HCT116 (cell line): ENCODE results near the gene WDR76. TPM values are rescaled to one million over a fixed set of nuclear protein-coding genes. Genes with fewer than 3 reads are reported as not detected.
"Not testable (repeated sequence)": the region's sequence is repeated elsewhere in the genome, so short reads cannot be mapped to it uniquely, and the experiment has no call there.

Experiments
- ATAC-seq: fragments of 200-7000 bp; cut with Tn5 transposase; 2 replicates; pipeline ENCODE4 v1.9.1; 2020; ENCODE audit warnings: mild to moderate bottlenecking, moderate library complexity
- BruUV-seq: library from RNA; stranded (reverse); fragments of 400-500 nt; replicated peaks from 2 replicates; lab custom pipeline; 2021; lab: Mats Ljungman, UMichigan
- CTCF ChIA-PET: fragments of 300-600 bp; sonication (Branson Sonifier 250); formaldehyde crosslinking; loops from one replicate; lab custom pipeline; 2021; ENCODE audit warnings: antibody characterized with exemption; lab: Charles Lee
- POLR2A ChIA-PET: fragments of 300-600, 350-600 bp; sonication (Branson Sonifier 250); formaldehyde crosslinking; loops from one replicate; lab custom pipeline; 2021; ENCODE audit warnings: antibody characterized with exemption; lab: Charles Lee
- RAD21 ChIA-PET, 2 experiments: fragments of 300-600 bp; sonication (Branson Sonifier 250); formaldehyde crosslinking; loops; one replicate each; lab custom pipeline; 2023; ENCODE audit warnings: low total read pairs in 2 of 2; ENCODE audit not compliant: uncharacterized antibody in 2 of 2, unreplicated experiment in 2 of 2, low non-redundant PET in 1 of 2; lab: Charles Lee
- DNase-seq: peaks from one replicate; pipeline ENCODE4 v3.0.0-alpha.2; 2010; ENCODE audit warnings: low read depth, low spot score
- H2AFZ ChIP-seq: fragments of 200-600 bp; shearing (Covaris generic), sonication (generic); 2 replicates; pipeline ENCODE4 v1.6.1; 2017; ENCODE audit warnings: low read depth, mixed run types, mixed read lengths, antibody characterized with exemption, low read length; ENCODE audit not compliant: poor library complexity, severe bottlenecking
- H3K27ac ChIP-seq: 2 replicates; pipeline ENCODE4 v1.5.1; 2012; ENCODE audit warnings: low read depth, low read length
- H3K27me3 ChIP-seq: fragments of 200-600 bp; sonication (generic); 2 replicates; pipeline ENCODE4 v1.6.1; 2016; ENCODE audit warnings: mixed run types, low read length, mixed read lengths; ENCODE audit not compliant: insufficient read depth
- H3K36me3 ChIP-seq, 2 experiments: fragments of 200-500 bp in 1 of 2; fragments of 200-600 bp in 1 of 2; sonication (Bioruptor generic) in 1 of 2; sonication (generic) in 1 of 2; 2 replicates each; pipeline versions ENCODE4 v1.5.1 to v1.6.1; 2014 to 2016; ENCODE audit warnings: low read length in 2 of 2, inconsistent platforms in 1 of 2, mixed read lengths in 1 of 2, mixed run types in 1 of 2; ENCODE audit not compliant: insufficient read depth in 2 of 2, control insufficient read depth in 1 of 2
- H3K4me1 ChIP-seq, 2 experiments: fragments of 200-600 bp in 1 of 2; sonication (generic) in 1 of 2; 2 replicates each; pipeline versions ENCODE4 v1.5.1 to v1.6.1; 2012 to 2017; ENCODE audit warnings: low read length in 2 of 2, inconsistent platforms in 1 of 2, mild to moderate bottlenecking in 1 of 2, mixed read lengths in 1 of 2, mixed run types in 1 of 2, moderate library complexity in 1 of 2; ENCODE audit not compliant: insufficient read depth in 2 of 2, control insufficient read depth in 1 of 2
- H3K4me2 ChIP-seq: fragments of 200-600 bp; sonication (generic); 2 replicates; pipeline ENCODE4 v1.6.1; 2017; ENCODE audit warnings: mixed run types, low read length, mixed read lengths
- H3K4me3 ChIP-seq, 2 experiments: fragments of 200-600 bp in 1 of 2; sonication (generic) in 1 of 2; replicated peaks in 1 of 2; 2 replicates each; pipeline ENCODE4 v1.5.1; 2011 to 2016; ENCODE audit warnings: low read length in 2 of 2, control low read depth in 1 of 2, low read depth in 1 of 2, mild to moderate bottlenecking in 1 of 2, mixed read lengths in 1 of 2, mixed run types in 1 of 2
- H3K79me2 ChIP-seq: fragments of 200-600 bp; sonication (generic); 2 replicates; pipeline ENCODE4 v1.6.1; 2017; ENCODE audit warnings: mild to moderate bottlenecking, mixed run types, low read length, moderate library complexity, mixed read lengths; ENCODE audit not compliant: insufficient read depth
- H3K9ac ChIP-seq: fragments of 200-600 bp; sonication (generic); 2 replicates; pipeline ENCODE4 v1.6.1; 2016; ENCODE audit warnings: low read length, mixed read lengths
- H3K9me2 ChIP-seq: fragments of 200-600 bp; sonication (generic), shearing (Covaris generic); 2 replicates; pipeline ENCODE4 v1.6.1; 2017; ENCODE audit warnings: mixed run types, mild to moderate bottlenecking, moderate library complexity; ENCODE audit not compliant: insufficient read depth
- H3K9me3 ChIP-seq, 2 experiments: fragments of 200-500 bp in 1 of 2; fragments of 200-600 bp in 1 of 2; sonication (Bioruptor generic) in 1 of 2; sonication (generic) in 1 of 2; 2 replicates each; pipeline ENCODE4 v1.6.1; 2014 to 2017; ENCODE audit warnings: low read length in 2 of 2, mixed read lengths in 2 of 2, inconsistent platforms in 1 of 2, low read depth in 1 of 2, mild to moderate bottlenecking in 1 of 2, mixed run types in 1 of 2, moderate library complexity in 1 of 2; ENCODE audit not compliant: control insufficient read depth in 1 of 2, insufficient read depth in 1 of 2
- H4K20me1 ChIP-seq: fragments of 200-600 bp; sonication (generic), shearing (Covaris generic); 2 replicates; pipeline ENCODE4 v1.6.1; 2017; ENCODE audit warnings: mixed run types, mild to moderate bottlenecking, moderate library complexity; ENCODE audit not compliant: insufficient read depth
- POLR2A ChIP-seq: IDR thresholded peaks from 2 replicates; pipeline ENCODE4 v1.7.0; 2011; ENCODE audit warnings: borderline replicate concordance; ENCODE audit not compliant: insufficient read depth, insufficient read length; ENCODE audit errors: extremely low read depth
- SP1 ChIP-seq: IDR thresholded peaks from 2 replicates; pipeline ENCODE4 v1.6.1; 2012; ENCODE audit warnings: low read depth
- intact Hi-C: fragments of 100-400 bp; cut with micrococcal nuclease; formaldehyde crosslinking; loops from 2 replicates; pipeline ENCODE4 v1.10.0; 2022
- total RNA-seq: library from RNA; stranded (reverse); gene quantifications from one replicate; pipeline ENCODE4 v1.2.1, GENCODE V29; 2021; ENCODE audit not compliant: unreplicated experiment

WDR76 gene
- total RNA-seq, 1 experiment from 2014 or later: 33.0 TPM

DNA sequence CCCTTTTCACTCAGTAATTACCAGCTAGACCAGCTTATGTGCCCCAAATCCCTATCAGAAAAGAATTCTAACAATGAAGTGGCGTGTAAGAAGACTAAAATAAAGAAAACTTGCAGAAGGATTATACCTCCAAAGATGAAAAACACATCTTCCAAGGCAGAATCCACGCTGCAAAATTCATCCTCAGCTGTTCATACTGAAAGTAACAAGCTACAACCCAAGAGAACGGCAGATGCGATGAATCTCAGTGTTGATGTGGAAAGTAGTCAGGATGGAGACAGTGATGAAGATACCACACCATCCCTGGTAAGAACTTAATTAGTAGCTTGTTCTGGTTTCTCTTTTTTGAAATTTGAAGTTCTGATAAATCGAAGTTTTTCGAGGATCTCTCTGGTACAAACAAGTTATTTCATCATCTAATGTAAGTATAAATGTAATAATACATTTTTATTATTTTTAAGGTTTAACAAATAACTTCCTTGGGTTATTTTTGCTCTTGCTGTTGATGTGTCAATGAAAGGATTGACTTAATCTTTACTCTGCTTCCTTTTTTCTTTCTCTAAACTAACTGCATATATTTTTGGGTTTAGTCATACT, 1.4 kb downstream of the WDR76 start (continued):
- TF ChIP-seq SP1: no peak
- TF ChIP-seq POLR2A: no peak

DNA sequence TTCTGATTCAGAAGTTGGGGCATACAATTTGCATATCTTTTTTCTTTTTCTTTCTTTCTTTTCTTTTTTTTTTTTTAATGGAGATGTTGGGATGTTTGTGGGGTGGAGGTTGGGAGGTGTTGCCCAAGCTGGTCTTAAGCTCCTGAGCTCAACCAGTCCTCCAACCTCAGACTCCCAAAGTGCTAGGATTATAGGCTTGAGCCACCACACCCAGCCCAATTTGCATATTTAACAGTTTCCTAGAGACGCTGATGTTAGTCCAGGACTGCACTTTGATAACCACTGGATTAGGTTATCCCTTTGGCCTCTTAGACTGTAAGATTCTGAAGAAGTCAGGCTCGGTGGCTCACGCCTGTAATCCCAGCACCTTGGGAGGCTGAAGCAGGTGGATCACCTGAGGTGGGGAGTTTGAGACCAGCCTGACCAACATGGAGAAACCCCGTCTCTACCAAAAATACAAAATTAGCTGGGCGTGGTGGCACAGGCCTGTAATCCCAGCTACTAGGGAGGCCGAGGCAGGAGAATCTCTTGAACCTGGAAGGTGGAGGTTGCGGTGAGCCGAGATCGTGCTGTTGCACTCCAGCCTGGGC, 3.2 kb downstream of the WDR76 start:
- intact Hi-C loops, DNase-seq, BruUV-seq, CTCF ChIA-PET, H3K4me2 ChIP-seq, H3K27me3 ChIP-seq, H2AFZ ChIP-seq, ATAC-seq, H3K9ac ChIP-seq, H3K27ac ChIP-seq, H4K20me1 ChIP-seq, H3K4me3 ChIP-seq, H3K9me2 ChIP-seq, RAD21 ChIA-PET, POLR2A ChIA-PET, H3K9me3 ChIP-seq: not testable (repeated sequence)
- H3K4me1 ChIP-seq: peaks cover 6 to 30% of the 10 kb centered on the region in 2 experiments
- peaks cover 7 to 27% of the 10 kb centered on the region in 2 experiments for H3K36me3 ChIP-seq
- peaks cover 79% of the 10 kb centered on the region for H3K79me2 ChIP-seq

DNA sequence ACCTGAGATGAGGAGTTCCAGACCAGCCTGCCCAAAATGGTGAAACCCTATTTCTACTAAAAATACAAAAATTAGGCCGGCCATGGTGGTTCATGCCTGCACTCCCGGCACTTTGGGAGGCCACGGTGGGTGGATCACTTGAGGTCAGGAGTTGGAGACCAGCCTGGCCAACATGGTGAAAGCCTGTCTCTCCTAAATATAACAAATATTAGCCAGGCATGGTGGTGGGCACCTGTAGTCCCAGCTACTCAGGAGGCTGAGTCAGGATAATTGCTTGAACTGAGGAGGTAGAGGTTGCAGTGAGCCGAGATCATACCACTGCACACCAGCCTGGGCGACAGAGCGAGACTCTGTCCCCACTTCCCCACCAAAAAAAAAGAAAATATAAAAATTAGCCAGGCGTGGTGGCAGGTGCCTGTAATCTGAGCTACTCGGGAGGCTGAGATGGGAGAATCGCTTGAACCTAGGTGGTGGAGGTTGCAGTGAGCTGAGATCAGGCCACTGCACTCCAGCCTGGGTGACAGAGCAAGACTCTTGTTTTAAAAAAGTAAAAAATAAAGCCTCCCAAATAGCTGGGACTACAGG, 4.0 kb downstream of the WDR76 start:
- POLR2A ChIA-PET: not testable (repeated sequence)

DNA sequence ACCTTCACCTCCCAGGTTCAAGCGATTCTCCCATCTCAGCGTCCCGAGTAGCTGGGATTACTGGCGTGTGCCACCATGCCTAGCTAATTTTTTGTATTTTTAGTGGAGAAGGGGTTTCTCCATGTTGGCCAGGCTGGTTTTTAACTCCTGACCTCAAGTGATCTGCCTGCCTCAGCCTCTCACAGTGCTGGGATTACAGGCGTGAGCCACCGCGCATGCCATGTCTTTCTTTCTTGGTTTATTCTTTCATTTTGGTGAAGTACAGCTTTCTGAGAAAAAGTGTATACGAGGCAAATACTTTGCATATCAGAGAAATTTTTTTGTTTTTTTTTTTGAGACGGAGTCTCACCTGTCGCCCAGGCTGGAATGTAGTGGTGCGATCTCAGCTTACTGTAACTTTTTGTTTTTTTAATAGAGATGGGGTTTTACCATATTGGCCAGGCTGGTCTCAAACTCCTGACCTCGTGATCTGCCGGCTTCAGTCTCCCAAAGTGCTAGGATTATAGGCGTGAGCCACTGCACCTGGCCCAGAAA, 4.8 kb downstream of the WDR76 start:
- ATAC-seq, intact Hi-C loops, H3K4me3 ChIP-seq, H3K9me2 ChIP-seq, CTCF ChIA-PET, H2AFZ ChIP-seq, DNase-seq, H3K27me3 ChIP-seq, H3K9me3 ChIP-seq, H3K27ac ChIP-seq, BruUV-seq, H4K20me1 ChIP-seq, H3K4me2 ChIP-seq, H3K9ac ChIP-seq: not testable (repeated sequence)
- ChIA-PET RAD21 (interaction anchor here in 1 of 2 experiments (0.6 kb wide), 1 partner anchor 15 kb away, joined by 3 read pairs; no protein-coding TSS in a partner anchor), POLR2A (interaction anchor here (0.6 to 0.7 kb wide), 2 partner anchors 9 to 14 kb away, joined by 3 read pairs; no protein-coding TSS in a partner anchor)
- Histone ChIP-seq H3K4me1 (peaks cover 0 to 15% of the 10 kb centered on the region in 2 experiments; a peak in 3 of 4 replicates), H3K36me3 (peaks cover 17 to 36% of the 10 kb centered on the region in 2 experiments), H3K79me2 (peaks cover 79% of the 10 kb centered on the region)

More for the DNA sequence above, 4.0 kb downstream of the WDR76 start:
- H3K4me2 ChIP-seq, H3K27ac ChIP-seq, H3K27me3 ChIP-seq, H3K9me3 ChIP-seq, H3K4me3 ChIP-seq, ATAC-seq, RAD21 ChIA-PET, H3K9me2 ChIP-seq, DNase-seq, intact Hi-C loops, CTCF ChIA-PET, H3K9ac ChIP-seq, H2AFZ ChIP-seq, BruUV-seq, H4K20me1 ChIP-seq: not testable (repeated sequence)
- peaks cover 11 to 29% of the 10 kb centered on the region in 2 experiments for H3K36me3 ChIP-seq
- peaks cover 4 to 23% of the 10 kb centered on the region in 2 experiments; a peak in 3 of 4 replicates for H3K4me1 ChIP-seq
- H3K79me2 ChIP-seq: peaks cover 79% of the 10 kb centered on the region
